ENCODE measurements around the gene IL21R.

Gene IL21R

GRCh38 chr16:27500801-27501200 lies 98.8 kb downstream of the IL21R start:
- TF ChIP-seq ZFX (IDR thresholded peaks at IDR 0.05) (no peak), CTCF (conservative IDR thresholded peaks at IDR 0.05) (no peak)
- H3K27ac ChIP-seq: no peak overlapping the region
